Measurements from ENCODE around the gene SLC48A1. TPM values are rescaled to one million over a fixed set of nuclear protein-coding genes. Genes with fewer than 3 reads are reported as not detected.

Gene SLC48A1
- total and polyA plus RNA-seq, 10 of the 15 experiments (the other 5 are each of a cell fraction or from before 2014, with no cell fraction given), result 1.1 to 4.9 (median 1.9) TPM

GRCh38 chr12:47758834-47759690, 14.0 kb upstream of the SLC48A1 start, which contains the start of gene RAPGEF3:
Gene RAPGEF3 (minus strand): TSS chr12:47758880. CDS start chr12:47758556, 324 bp downstream.
- no peaks in the 10 kb centered on the region for H3K27me3 ChIP-seq (replicated peaks in 1 of 2; ENCODE audit: control insufficient read depth in 2 of 2, insufficient read depth in 2 of 2, low read length in 1 of 2)
- peak within 1 kb of the TSS; percentile 51; the same call in 1 of the 2 replicates for H3K9ac ChIP-seq (ENCODE audit: control insufficient read depth, insufficient read depth, low read length)
- no peaks in the 10 kb centered on the region for H3K36me3 ChIP-seq (ENCODE audit: control insufficient read depth in 2 of 2, insufficient read depth in 2 of 2, low read length in 1 of 2)
- ChIA-PET CTCF (interaction anchor here (0.7 to 14.5 kb wide), 14 partner anchors 10 to 107 kb away, joined by 3 to 507 read pairs (median 8); partner anchors contain the start of genes ENDOU, RPAP3 and SLC48A1), RAD21 (ENCODE audit: unreplicated experiment) (interaction anchor here (1.3 to 12.6 kb wide), 5 partner anchors 10 to 126 kb away, joined by 3 to 237 read pairs (median 10); partner anchors contain the start of genes RPAP3 and SLC48A1), POLR2A (interaction anchor here (1.2 to 1.4 kb wide), 2 partner anchors 16 to 18 kb away, joined by 4 to 6 read pairs; no protein-coding TSS in a partner anchor), SMC1A (ENCODE audit: uncharacterized antibody, unreplicated experiment) (interaction anchor here (0.9 to 12.2 kb wide), 6 partner anchors 9 to 80 kb away, joined by 3 to 277 read pairs (median 8); no protein-coding TSS in a partner anchor)
- H3K4me2 ChIP-seq (ENCODE audit: control insufficient read depth, insufficient read depth), result peak within 1 kb of the TSS; percentile 97
- peak; percentile 68 for ATAC-seq
- in situ Hi-C loops (cut with MboI) (no loop called here), intact Hi-C loops (cut with micrococcal nuclease; ENCODE audit: unreplicated experiment) (no loop called here)
- no peak for FAIRE-seq
- H3K9me3 ChIP-seq (replicated peaks; ENCODE audit: control insufficient read depth, insufficient read depth, low read length), result no peaks in the 10 kb centered on the region
- no peak within 1 kb of the TSS for H3K27ac ChIP-seq (ENCODE audit: control insufficient read depth, insufficient read depth)
- H4K20me1 ChIP-seq (ENCODE audit: control insufficient read depth, insufficient read depth), result no peaks in the 10 kb centered on the region
- WGBS (ENCODE audit: insufficient coverage, insufficient replicate concordance, low lambda C conversion rate, missing lambda C conversion rate), result 2% methylated on average over 43 of the region's 57 CpGs
- H3K79me2 ChIP-seq (ENCODE audit: control insufficient read depth, insufficient read depth, low read length), result no peaks in the 10 kb centered on the region
- peak within 1 kb of the TSS; percentile 88 for H2AFZ ChIP-seq (ENCODE audit: control insufficient read depth, low read depth, low read length)
- no peak for DNase-seq (ENCODE audit: low read depth, low spot score)
- BruUV-seq (replicated peaks), result no TSS peak
- peaks cover 37% of the 10 kb centered on the region for H3K4me1 ChIP-seq (ENCODE audit: control insufficient read depth, insufficient read depth, low read length)
- H3K4me3 ChIP-seq, result peak within 1 kb of the TSS; percentile 66
- no peak for TF ChIP-seq SPI1 (IDR thresholded peaks at IDR 0.05; ENCODE audit: borderline replicate concordance, insufficient read depth, low read depth, low read length)
- peak; percentile 6; the same call in 1 of the 2 replicates for TF ChIP-seq RUNX3 (IDR thresholded peaks at IDR 0.05; ENCODE audit: low read length)
- peak; percentile 24; the same call in 1 of the 2 replicates for TF ChIP-seq SIN3A (IDR thresholded peaks at IDR 0.05; ENCODE audit: low read depth, low read length)
- TF ChIP-seq BCLAF1 (IDR thresholded peaks at IDR 0.05), result no peak
- TF ChIP-seq SUPT20H (IDR thresholded peaks at IDR 0.05; ENCODE audit: borderline replicate concordance, control insufficient read depth, low read depth, low read length), result no peak
- TF ChIP-seq ATF2 (IDR thresholded peaks at IDR 0.05; ENCODE audit: low read length), result no peak
- TF ChIP-seq IKZF2 (IDR thresholded peaks at IDR 0.05), result peak; percentile 72 to 75
- TF ChIP-seq MAX (IDR thresholded peaks at IDR 0.05; ENCODE audit: low read depth, low read length), result peak; percentile 69; the same call in 1 of the 2 replicates
- no peak for TF ChIP-seq CBX5 (IDR thresholded peaks at IDR 0.05; ENCODE audit: low read depth)
- no peak for TF ChIP-seq IRF5 (IDR thresholded peaks at IDR 0.05; ENCODE audit: borderline replicate concordance)
- TF ChIP-seq BACH1 (IDR thresholded peaks at IDR 0.05; ENCODE audit: borderline replicate concordance), result no peak
- TF ChIP-seq IRF3 (IDR thresholded peaks at IDR 0.05), result no peak
- TF ChIP-seq IKZF1 (conservative IDR thresholded peaks at IDR 0.05), result peak; percentile 85
- TF ChIP-seq CHD4 (IDR thresholded peaks at IDR 0.05), result no peak
- TF ChIP-seq RAD51 (IDR thresholded peaks at IDR 0.05), result peak; percentile 75
- TF ChIP-seq EED (IDR thresholded peaks at IDR 0.05; ENCODE audit: low read depth), result peak; percentile 73; the same call in 1 of the 2 replicates
